ENCODE data around the gene NLRX1.
A peak's percentile ranks its signal among the peaks of the same experiment; 100 is the strongest.
"Not testable (repeated sequence)": the region's sequence is repeated elsewhere in the genome, so short reads cannot be mapped to it uniquely, and the experiment has no call there.

Gene NLRX1

DNA sequence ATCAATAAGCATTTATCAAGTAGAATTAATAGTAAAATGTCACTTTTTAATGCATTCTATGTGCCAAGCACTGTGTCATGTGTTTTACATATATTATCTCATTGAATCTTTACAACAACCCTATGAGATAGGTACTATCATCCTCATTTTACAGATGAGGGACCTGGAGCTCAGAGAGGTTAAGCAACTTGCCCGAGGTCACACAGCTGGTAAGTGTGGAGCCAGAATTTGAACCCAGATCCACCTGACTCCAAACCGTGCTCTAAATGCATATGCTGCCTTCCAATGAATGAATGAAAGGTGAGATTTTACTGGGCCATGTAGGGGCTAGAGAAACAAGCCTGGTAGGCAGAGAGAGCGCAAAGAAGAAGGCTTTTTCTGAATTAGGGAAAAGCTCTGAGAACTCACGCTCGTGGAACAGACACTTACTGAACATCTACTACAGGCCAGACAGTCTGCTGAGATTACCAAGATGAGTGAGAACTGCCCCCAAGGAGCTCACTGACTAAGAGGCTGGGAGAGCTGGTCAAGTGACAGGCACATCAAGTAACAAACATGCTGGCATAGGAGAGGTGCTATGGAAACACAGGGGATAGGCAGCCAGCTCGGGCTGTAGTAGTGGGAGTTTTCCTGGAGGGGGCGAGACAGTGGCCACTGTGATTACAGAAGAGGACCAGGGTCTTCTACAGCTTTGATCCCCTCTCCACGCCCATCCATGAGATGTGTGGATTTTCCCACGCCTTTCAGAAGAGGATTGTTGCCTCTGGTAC, 15.3 kb upstream of the NLRX1 start:
- no peak for DNase-seq

GRCh38 chr11:119154178-119154577, 14.3 kb upstream of the NLRX1 start:
- no peak for DNase-seq

DNA sequence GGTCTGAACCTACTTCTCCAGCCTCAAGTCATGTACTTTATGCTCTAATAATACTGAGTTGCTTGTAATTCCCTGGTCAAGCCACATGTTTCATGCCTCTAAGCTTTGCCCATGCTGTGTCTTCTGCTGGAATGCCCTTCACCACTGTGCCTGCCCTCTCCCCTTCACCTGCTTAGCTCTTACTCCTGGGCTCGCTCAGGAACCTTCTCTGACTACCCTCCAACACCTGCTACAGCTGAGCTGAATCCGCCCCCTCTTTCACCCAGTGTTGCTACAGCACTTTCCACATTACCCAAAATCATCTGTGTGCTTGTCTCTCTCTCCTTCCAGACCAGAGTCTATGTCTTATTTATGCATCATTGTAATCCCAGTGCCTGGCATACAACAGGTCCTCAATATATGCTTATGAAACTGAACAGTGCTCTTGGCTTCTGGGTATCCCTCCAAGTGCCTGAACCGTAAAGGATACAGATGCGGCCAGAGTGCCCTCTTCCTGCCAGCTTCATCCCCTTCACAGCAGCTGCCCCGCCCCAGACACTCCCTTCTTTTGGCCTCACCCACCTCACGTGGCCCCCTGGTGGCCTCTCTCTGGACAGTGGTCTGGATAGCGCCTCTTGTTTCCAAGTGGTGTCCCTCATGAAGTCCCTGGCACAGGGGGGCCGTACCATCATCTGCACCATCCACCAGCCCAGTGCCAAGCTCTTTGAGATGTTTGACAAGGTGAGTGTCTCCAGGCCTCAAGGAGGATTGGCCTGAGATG, 12.6 kb upstream of the NLRX1 start:
- DNase-seq = peak in 1 of 3 experiments; percentile 37

DNA sequence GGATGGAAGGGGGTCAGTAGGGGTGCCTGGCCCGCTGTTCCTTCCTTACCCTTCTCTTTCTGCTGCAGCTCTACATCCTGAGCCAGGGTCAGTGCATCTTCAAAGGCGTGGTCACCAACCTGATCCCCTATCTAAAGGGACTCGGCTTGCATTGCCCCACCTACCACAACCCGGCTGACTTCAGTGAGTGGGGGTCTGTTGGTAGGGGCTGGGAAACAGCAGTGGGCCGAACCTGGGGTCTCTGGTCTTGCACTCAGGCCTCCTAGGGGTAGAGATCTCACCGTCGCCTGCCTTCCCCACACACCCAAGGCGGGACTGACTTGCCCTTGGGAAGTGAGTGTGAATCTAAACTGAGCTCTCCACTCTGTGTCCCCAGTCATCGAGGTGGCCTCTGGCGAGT, 12.0 kb upstream of the NLRX1 start:
- DNase-seq = no peak

DNA sequence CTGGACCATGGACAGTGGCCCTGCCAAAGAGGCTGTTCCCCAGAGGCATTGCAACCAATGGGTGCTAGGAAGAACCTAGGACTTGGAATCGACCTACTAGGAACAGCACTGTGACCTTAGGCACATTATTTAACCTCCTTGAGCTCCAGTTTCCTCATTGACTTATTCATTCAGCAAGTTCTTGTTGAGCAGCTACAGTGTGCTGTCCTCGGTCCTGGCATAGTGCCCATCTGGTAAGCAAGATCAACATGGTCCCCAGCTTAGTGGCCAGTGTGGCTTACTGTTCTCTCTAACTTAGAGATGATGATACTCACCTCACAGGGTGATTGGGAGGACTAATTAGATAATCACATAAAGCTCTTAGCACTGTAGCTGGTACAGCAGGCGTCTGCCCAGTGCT, 11.5 kb upstream of the NLRX1 start:
- DNase-seq = no peak

DNA sequence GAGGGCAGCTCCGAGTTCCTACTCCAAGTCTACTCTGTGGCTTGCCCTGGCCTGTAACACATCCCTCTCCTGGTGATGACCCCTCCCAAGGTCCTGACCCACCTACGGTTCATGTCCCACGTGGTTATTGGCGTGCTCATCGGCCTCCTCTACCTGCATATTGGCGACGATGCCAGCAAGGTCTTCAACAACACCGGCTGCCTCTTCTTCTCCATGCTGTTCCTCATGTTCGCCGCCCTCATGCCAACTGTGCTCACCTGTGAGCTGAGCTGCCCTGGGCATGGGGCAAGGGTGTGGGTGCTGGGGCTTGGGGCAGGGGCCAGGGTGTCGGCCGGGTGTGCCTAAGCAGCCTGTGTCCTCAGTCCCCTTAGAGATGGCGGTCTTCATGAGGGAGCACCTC, 10.1 kb upstream of the NLRX1 start:
- no peak for DNase-seq

- DNase-seq = no peak
These were observed 8.4 kb upstream of the NLRX1 start for GRCh38 chr11:119160151-119160550.

GRCh38 chr11:119161871-119162270, 6.7 kb upstream of the NLRX1 start:
- no peak for DNase-seq

- no peak for DNase-seq
These were observed 2.0 kb upstream of the NLRX1 start for GRCh38 chr11:119166368-119167076.

DNA sequence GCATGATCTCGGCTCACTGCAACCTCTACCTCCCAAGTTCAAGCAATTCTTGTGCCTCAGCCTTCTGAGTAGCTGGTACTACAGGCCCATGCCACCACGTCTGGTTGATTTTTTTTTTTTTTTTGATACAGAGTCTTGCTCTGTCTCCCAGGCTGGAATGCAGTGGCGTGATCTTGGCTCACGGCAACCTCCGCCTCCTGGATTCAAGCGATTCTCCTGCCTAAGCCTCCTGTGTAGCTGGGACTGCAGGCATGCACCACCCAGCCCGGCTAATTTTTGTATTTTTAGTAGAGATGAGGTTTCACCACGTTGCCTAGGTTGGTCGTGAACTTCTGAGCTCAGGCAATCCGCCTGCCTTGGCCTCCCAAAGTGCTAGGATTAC, 1.5 kb upstream of the NLRX1 start:
- DNase-seq = not testable (repeated sequence)

DNA sequence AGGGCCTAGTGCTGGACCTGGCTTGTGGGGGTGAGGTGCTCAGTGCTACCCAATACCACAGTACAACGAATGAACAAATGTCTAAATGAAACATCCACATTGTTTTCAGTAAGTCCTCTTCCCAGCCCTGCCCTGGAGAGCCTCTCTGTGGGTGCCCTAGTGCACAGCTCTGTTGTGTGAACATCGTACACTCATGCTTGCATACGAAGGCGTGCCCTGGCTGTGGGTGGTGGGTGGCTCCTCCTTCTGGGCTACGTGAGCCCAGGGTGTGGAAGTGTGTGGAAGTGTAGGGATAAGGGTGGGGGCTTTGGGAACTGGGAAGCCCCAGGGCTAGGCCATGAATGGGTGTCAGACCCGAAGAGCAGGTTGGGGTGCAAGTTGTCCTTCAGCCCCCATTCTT, 592 bp upstream of the NLRX1 start:
- DNase-seq = no peak

DNA sequence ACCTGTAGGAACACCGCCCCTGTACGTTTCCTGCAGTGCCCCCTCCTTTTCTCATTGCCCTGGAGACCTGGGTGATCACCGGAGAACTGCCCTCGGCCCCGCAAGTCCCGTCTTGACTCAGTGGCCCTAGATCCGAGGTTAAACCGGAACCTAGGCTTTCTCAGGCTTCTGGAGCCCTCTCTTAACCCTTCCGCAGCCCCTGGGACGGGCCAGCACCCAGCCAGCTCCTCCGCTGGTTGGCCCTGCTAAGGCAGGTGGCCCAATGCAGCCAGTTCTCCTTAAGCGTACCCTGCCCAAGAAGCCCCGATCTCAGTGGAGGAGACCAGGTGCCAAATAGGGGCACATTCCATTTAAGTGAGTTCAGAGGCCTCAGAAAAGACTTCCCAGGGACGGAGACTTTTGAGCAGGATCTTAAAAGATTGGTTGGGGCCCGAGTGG, 776 bp downstream of the NLRX1 start:
- DNase-seq = no peak

- DNase-seq = no peak
These were observed 4.0 kb downstream of the NLRX1 start for GRCh38 chr11:119172513-119172912.

DNA sequence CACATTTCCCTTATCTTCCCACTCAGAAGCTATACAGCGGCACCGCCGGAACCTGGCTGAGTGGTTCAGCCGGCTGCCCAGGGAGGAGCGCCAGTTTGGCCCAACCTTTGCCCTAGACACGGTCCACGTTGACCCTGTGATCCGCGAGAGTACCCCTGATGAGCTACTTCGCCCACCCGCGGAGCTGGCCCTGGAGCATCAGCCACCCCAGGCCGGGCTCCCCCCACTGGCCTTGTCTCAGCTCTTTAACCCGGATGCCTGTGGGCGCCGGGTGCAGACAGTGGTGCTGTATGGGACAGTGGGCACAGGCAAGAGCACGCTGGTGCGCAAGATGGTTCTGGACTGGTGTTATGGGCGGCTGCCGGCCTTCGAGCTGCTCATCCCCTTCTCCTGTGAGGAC, 4.9 kb downstream of the NLRX1 start:
- DNase-seq = no peak

DNA sequence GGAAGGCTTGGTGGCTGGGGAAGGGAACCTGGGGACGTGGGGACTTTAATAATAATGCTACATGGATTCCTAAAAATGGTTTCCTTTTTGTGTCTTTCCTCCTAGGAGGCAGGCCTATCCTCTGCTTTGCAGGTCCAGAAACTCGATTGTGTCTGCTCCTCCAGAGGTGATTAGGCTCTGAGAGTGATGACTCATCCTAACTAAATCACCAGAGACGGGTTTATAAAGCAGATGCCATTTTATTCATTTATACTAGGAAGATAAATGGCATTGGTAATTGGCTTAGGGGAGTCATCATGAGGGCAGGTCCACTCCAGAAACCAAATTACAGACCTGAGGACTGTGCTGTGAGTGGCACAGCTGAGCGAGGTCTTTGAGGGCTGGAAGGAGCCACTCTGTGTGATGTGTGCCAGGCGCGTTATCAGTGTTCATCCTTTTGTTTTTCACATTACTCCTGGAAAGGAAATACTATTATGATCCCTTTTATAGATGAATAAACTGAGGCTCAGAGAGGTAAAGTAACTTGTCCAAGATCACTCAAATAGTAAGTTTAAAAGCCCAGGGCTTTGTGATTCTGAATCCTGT, 7.1 kb downstream of the NLRX1 start:
- peak in 1 of 3 experiments; percentile 38 for DNase-seq

GRCh38 chr11:119178166-119178680, 9.7 kb downstream of the NLRX1 start:
- no peak for DNase-seq

GRCh38 chr11:119179342-119179741, 10.8 kb downstream of the NLRX1 start:
- DNase-seq = no peak

GRCh38 chr11:119179983-119180382, 11.5 kb downstream of the NLRX1 start:
- peak; percentile 89 to 98 (median 92) for DNase-seq

GRCh38 chr11:119180729-119181676, 12.5 kb downstream of the NLRX1 start:
- DNase-seq = peak in 2 of 3 experiments; percentile 43 to 58

GRCh38 chr11:119181677-119182412, 13.3 kb downstream of the NLRX1 start:
- DNase-seq = peak in 2 of 3 experiments; percentile 81 to 93

DNA sequence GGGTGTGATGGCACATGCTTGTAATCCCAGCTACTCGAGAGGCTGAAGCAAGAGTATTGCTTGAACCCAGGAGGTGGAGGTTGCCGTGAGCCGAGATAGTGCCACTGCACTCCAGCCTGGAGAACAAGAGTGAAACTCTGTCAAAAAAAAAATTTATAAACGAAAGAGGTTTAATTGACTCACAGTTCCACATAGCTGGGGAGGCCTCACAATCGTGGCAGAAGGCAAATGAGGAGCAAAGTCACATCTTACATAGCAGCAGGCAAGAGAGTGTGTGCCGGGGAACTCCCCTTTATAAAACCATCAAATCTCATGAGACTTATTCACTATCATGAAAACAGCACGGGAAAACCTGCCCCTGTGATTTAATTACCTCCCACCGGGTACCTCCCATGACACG, 15.9 kb downstream of the NLRX1 start:
- DNase-seq = not testable (repeated sequence)
